HG02885 (cell line): Measurements from ENCODE around the gene MDN1.

Source experiments
- ATAC-seq: cut with Tn5 transposase; IDR thresholded peaks from one replicate; pipeline ENCODE4 v1.9.1; 2021; ENCODE audit warnings: mild to moderate bottlenecking; ENCODE audit not compliant: unreplicated experiment, poor library complexity

The MDN1 gene

GRCh38 chr6:89619567-89619966 lies 200.0 kb downstream of the MDN1 start:
- no peak for ATAC-seq

- ATAC-seq: no peak
Observed at GRCh38 chr6:89618026-89618425, 201.6 kb downstream of the MDN1 start.

GRCh38 chr6:89616531-89616930 lies 203.1 kb downstream of the MDN1 start:
- ATAC-seq: no peak

- ATAC-seq: no peak
Observed at GRCh38 chr6:89615882-89616281, 203.7 kb downstream of the MDN1 start.

- no peak for ATAC-seq
Observed at GRCh38 chr6:89613790-89614189, 205.8 kb downstream of the MDN1 start.

- ATAC-seq: no peak
Observed at GRCh38 chr6:89612121-89612520, 207.5 kb downstream of the MDN1 start.

GRCh38 chr6:89611666-89612065 lies 207.9 kb downstream of the MDN1 start:
- no peak for ATAC-seq

- peak; percentile 83 for ATAC-seq
Observed at GRCh38 chr6:89610149-89610642, 209.4 kb downstream of the MDN1 start.

- no peak for ATAC-seq
Observed at GRCh38 chr6:89605861-89606260, 213.7 kb downstream of the MDN1 start.

GRCh38 chr6:89604653-89605052 lies 214.9 kb downstream of the MDN1 start:
- ATAC-seq: no peak

- ATAC-seq: no peak
Observed at GRCh38 chr6:89602166-89602565, 217.4 kb downstream of the MDN1 start.

- ATAC-seq: no peak
Observed at GRCh38 chr6:89599727-89600126, 219.9 kb downstream of the MDN1 start.

- ATAC-seq: no peak
Observed at GRCh38 chr6:89597988-89598387, 221.6 kb downstream of the MDN1 start.

GRCh38 chr6:89597372-89597771 lies 222.2 kb downstream of the MDN1 start:
- ATAC-seq: no peak

- ATAC-seq: no peak
Observed at GRCh38 chr6:89596484-89596883, 223.1 kb downstream of the MDN1 start.

- ATAC-seq: peak; percentile 92
Observed at GRCh38 chr6:89596056-89596455, 223.5 kb downstream of the MDN1 start.
